HG03469 (cell line): ENCODE measurements around the gene MS4A13.
"Not testable (repeated sequence)": the region's sequence is repeated elsewhere in the genome, so short reads cannot be mapped to it uniquely, and the experiment has no call there.

ENCODE experiments used
- ATAC-seq: cut with Tn5 transposase; IDR thresholded peaks from one replicate; pipeline ENCODE4 v1.9.1; 2021; ENCODE audit warnings: mild to moderate bottlenecking, moderate library complexity, moderate number of reproducible peaks; ENCODE audit not compliant: unreplicated experiment

The MS4A13 gene

DNA sequence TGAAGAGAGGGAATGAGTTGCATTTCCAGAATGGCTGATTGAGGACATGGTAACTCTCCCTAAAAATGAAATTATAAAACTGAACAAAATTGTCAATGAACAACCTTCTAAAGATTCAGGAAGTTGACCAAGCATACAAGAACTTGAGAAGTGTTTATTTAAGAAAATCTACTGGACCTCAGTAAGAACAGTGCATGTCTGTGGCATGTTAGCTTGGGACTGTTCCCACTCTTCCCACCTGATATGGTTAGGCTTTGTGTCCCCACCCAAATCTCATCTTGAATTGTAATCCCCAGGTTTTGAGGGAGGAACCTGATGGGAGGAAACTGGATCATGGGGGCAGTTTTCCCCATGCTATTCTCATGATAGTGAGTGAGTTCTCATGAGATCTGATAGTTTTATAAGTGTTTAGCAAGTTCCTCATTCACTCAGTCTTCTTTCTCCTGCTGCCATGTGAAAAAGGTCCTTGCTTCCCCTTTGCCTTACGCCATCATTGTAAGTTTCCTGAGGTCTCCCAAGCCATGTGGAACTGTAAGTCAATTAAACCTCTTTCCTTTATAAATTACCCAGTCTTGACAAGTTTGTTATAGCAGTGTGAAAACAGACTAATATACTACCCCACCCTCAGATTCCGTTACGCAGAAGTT lies 15.4 kb downstream of the MS4A13 start:
- ATAC-seq: no peak

DNA sequence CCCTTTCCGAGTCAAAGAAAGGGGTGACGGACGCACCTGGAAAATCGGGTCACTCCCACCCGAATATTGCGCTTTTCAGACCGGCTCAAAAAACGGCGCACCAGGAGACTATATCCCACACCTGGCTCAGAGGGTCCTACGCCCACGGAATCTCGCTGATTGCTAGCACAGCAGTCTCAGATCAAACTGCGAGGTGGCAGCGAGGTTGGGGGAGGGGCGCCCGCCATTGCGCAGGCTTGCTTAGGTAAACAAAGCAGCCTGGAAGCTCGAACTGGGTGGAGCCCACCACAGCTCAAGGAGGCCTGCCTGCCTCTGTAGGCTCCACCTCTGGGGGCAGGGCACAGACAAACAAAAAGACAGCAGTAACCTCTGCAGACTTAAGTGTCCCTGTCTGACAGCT lies 17.2 kb downstream of the MS4A13 start:
- ATAC-seq: not testable (repeated sequence)

DNA sequence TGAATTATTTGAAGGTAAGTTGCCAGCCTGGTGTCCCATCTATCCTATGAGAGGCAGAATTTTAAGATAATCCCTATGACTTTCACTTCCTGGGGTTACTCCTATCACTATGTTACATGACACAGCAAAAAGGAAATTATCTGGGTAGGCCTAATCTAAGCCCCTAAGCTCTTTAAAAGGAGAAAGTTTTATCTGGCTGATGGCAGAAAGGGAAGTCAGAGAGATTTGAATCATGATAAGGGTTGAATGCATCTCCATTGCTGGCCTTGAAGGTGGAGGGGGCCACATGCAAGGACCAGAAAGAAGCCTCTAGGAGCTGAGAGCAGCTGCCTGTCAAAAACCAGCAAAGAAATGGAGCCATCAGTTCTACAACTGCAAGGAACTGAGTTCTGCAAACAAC lies 23.4 kb downstream of the MS4A13 start:
- not testable (repeated sequence) for ATAC-seq

DNA sequence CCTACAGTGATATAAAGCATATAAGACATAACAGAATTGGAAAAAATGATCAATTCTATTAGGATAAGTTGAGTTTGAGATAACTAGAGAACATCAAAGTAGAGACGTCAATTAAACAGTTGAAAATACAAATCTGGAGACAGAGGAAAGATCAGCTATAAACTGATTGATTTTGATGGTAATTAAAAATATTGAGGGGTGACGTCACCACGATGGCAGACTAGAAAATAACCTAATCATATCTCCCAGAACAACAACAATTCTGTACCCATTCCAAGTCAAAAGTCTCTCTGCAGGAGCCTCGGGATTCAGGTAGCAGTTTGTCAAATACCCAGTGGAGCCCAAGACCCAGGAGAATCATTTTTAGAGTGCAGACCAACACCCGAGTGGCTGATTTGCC lies 28.9 kb downstream of the MS4A13 start:
- no peak for ATAC-seq

DNA sequence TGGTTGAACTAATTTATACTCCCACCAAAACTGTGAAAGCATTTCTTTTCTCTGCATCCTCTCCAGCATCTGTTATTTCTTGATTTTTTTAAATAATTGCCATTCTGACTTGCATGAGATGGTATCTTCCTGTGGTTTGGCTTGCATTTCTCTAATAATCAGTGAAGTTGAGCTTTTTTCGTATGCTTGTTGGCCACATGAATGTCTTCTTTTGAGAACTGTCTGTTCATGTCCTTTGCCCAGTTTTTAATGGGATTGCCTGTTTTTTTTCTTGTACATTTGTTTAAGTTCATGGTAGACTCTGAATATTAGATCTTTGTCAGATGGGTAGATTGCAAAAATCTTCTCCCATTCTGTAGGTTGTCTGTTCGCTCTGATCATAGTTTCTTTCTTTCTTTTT lies 46.1 kb downstream of the MS4A13 start:
- no peak for ATAC-seq

DNA sequence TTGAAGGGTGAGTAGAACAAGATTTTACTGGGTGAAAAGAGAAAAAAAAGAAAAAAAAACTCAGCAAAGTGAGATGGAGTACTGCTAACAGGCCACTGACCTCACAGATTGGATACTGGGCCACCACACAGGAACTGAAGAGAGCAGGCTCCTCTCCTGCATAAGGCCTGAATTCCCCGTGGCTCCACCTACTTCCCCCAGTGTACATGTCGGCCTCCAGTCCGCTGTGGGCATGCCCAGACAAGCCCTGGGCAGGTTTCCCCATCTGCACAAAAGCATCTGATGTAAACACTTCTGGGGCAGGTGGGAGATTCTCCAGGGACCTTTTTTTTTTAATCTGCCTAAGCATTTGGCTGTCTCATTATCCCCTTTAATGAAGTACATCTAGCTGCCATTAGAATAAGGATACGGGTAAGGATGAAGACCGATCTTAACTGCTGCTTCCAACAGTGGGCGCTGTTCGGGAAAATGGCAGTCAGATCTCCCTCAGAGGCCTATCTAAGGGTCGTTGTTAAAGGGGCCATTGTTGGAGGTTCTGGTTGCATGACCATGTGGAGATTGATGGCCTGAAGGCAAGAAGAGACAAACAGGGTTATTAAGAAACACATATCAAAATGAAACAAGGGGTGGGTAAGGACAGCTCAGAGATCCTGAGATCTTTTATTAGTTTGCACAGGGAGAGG lies 48.5 kb downstream of the MS4A13 start:
- no peak for ATAC-seq

DNA sequence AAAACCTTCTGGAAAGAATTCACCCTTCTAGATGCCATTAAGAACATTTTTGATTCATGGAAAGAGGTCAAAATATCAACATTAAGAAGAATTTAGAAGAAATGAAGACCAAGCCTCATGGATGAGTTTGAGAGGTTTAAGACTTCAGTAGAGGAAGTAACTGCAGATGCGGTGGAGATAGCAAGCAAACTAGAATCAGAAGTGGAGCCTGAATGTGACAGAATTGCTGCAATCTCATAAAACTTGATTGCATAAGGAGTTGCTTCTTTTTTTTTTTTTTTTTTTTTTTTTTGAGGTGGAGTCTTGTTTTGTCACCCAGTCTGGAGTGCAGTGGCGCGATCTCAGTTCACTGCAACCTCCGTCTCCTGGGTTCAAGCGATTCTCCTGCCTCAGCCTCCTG lies 51.6 kb downstream of the MS4A13 start:
- ATAC-seq: no peak

DNA sequence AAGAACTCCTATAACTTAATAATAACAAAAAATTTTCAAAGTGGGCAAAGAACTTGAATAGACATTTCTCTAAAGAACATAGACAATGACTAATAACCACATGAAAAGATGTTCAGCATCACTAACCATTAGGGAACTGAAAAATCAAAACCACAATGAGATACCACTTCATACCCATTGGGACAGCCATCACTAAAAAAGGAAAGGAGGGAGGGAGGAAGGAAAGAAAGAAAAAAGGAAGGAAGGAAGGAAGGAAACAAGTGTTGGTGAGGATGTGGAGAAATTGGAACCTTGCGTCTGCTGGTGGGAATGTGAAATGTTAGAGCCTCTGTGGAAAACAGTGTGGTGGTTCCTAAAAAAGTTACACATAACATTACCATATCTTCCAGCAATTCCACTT lies 55.8 kb downstream of the MS4A13 start:
- ATAC-seq: peak; percentile 54

DNA sequence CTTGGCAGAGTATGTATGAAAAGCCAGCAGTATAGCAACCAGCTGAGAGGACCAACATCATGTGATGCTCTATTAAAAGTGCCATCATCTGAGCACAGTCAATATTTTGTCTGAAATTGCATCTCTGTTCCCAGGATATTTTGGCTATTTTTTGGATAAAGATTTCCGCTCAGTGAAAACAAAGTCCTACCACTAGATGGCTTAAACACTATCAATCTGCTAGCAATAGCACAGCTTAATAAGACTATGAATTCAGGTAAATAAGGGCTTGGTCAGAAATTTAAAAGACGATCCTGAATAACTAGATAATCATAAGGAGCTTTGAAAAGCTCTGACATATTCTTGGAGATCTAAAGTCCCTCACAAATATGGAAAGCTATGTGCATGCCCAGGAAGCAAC lies 74.4 kb downstream of the MS4A13 start:
- ATAC-seq: no peak
